ENCODE data around the gene KIR2DL4.
"Not testable (repeated sequence)": the region's sequence is repeated elsewhere in the genome, so short reads cannot be mapped to it uniquely, and the experiment has no call there.

KIR2DL4 gene

DNA sequence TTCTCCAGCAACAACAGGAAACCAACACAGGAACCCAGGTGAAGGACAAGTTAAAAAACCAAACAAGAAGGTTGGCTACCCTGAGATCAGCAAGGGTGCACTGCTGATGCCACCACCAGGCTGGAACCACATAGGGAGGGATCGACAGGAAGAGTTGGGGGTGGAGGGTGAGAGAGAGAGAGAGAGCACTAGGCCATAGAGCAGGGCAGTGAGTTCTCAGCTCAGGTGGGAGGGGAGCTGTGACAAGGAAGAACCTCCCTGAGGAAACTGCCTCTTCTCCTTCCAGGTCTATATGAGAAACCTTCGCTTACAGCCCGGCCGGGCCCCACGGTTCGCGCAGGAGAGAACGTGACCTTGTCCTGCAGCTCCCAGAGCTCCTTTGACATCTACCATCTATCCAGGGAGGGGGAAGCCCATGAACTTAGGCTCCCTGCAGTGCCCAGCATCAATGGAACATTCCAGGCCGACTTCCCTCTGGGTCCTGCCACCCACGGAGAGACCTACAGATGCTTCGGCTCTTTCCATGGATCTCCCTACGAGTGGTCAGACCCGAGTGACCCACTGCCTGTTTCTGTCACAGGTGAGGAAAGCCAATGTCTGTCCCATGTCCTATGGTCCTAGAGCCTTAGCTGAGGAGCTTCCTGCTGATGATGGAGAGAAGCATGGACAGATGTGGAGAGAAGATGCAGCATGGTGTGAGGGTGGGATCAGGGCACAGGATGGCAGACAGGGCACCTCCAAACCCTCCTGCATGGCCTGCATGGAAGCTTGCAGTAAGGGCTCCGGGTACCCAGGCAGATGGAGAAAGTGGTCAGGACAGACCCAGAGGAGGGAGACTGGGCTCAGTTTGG is 2.5 kb downstream of the KIR2DL4 start:
- no peak for DNase-seq

- no peak for DNase-seq
Measured at GRCh38 chr19:54806516-54806838, 3.1 kb downstream of the KIR2DL4 start.

DNA sequence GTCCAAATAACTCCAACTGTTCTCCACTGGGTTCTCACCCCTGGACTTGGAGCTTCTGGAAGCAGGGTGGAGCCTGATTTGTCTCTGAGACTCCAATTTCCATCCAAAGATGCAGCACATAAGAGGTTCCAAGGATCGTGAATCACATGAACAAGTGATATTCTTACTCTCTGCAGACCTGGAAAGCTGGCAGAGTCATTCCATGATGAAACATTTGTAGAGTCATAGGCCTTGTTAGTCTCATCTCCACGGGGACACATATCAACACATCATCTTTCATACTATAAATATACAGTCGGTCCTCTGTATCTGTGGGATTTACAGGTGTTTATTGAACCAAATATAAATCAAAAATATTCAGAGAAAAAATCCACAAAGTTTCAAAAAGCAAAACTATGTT is 11.2 kb downstream of the KIR2DL4 start:
- DNase-seq = not testable (repeated sequence)

DNA sequence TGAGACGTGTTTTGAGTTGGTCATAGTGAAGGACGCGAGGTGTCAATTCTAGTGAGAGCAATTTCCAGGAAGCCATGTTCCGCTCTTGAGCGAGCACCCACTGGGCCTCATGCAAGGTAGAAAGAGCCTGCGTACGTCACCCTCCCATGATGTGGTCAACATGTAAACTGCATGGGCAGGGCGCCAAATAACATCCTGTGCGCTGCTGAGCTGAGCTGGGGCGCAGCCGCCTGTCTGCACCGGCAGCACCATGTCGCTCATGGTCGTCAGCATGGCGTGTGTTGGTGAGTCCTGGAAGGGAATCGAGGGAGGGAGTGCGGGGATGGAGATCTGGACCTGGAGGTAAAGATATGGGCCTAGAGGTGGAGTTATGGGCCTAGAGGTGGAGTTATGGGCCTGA is 12.8 kb downstream of the KIR2DL4 start, which contains the start of gene KIR3DL1:
Gene KIR3DL1, plus strand, starts transcription at position 218 of the 400 bp plus-strand sequence.
- not testable (repeated sequence) for DNase-seq

GRCh38 chr19:54817670-54818536 is 14.5 kb downstream of the KIR2DL4 start:
- DNase-seq = no peak

DNA sequence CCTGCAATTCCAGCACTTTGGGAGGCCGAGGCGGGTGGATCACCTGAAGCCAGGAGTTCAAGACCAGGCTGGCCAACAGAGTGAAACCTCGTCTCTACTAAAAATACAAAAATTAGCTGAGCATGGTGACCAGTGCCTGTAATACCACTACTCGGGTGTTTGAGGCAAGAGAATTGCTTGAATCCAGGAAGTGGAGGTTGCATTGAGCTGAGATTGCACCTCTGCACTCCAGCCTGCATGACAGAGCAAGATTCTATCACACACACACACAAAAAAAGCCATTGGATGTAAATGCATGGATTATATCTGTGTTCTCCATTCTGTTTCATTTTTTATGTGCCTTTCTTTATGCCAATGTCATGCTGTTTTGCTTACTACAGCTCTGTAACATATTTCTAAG is 21.0 kb downstream of the KIR2DL4 start:
- not testable (repeated sequence) for DNase-seq

DNA sequence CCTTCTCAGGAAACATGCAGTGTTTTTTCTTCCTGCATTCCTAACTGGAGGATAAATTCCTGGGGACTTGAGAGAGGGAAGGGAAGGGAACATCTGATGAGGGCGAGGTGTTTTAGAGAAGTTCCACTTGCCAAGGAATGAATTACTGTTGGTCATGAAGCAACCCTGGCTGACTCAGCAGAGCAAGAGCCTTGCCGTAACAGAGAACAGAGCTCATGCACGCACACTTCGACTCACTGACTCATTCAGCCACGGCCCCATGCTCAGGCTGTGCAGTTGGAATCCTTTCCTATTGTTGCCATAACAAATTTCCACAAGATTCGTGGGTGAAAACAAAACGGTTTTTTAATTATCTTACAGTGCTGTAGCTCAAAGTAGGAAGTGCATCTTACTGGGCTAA is 21.9 kb downstream of the KIR2DL4 start:
- DNase-seq = not testable (repeated sequence)

DNA sequence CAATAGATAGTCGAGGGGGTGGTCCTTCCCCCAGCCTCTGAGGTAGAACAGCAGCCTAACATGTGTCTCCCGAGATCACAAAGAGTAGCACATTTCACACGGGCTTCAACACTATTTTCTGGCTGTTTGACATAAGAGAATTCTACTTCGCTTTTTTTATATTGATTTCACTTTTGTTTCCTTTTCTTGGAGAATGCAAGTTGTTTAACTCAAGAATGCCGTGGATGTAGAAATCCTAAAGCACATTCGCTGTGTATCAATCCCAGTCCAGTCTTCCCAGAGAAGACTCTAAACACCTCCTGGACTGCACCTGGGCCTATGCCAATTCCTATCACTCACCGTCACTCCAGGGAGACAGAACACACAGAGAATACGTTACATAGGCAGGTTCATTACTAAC is 24.7 kb downstream of the KIR2DL4 start:
- not testable (repeated sequence) for DNase-seq

DNA sequence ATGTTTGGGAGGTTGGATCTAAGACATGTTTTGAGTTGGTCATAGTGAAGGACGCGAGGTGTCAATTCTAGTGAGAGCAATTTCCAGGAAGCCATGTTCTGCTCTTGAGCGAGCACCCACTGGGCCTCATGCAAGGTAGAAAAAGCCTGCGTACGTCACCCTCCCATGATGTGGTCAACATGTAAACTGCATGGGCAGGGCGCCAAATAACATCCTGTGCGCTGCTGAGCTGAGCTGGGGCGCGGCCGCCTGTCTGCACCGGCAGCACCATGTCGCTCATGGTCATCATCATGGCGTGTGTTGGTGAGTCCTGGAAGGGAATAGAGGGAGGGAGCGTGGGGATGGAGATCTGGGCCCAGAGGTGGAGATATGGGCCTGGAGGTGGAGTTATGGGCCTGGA is 29.1 kb downstream of the KIR2DL4 start, which contains the start of gene KIR2DS4:
Gene KIR2DS4, plus strand, starts transcription at position 181 of the 400 bp plus-strand sequence.
- DNase-seq = not testable (repeated sequence)

DNA sequence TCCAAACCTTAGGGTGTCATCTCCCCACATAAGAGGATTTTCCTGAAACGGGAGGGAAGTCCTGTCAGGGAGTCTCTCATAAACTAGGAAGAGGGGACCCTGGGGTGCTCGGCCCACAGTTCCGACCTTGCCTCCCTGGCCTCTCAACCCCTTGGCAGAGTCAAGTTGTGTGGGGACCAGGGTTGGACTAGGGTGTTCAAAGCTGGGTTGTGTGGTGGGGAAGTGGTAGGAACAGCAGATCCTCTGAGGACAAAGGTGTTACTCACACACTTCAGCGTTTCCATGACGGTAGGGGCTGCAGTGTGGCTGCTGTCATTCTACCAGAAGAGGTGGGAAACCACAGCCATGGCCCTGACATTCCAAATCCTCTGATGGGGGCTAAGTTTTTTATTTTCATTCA is 31.7 kb downstream of the KIR2DL4 start:
- not testable (repeated sequence) for DNase-seq

- DNase-seq = not testable (repeated sequence)
Measured at GRCh38 chr19:54837522-54837921, 34.1 kb downstream of the KIR2DL4 start.

DNA sequence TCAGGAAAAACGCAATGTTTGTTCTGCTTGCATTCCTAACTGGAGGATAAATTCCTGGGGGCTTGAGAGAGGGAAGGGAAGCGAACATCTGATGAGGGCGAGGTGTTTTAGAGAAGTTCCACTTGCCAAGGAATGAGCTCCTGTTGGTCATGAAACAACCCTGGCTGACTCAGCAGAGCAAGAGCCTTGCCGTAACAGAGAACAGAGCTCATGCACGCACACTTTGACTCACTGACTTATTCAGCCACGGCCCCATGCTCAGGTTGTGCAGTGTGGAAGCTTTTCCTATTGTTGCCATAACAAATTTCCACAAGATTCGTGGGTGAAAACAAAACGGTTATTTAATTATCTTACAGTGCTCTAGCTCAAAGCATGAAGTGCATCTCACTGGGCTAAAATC is 39.8 kb downstream of the KIR2DL4 start:
- not testable (repeated sequence) for DNase-seq

DNA sequence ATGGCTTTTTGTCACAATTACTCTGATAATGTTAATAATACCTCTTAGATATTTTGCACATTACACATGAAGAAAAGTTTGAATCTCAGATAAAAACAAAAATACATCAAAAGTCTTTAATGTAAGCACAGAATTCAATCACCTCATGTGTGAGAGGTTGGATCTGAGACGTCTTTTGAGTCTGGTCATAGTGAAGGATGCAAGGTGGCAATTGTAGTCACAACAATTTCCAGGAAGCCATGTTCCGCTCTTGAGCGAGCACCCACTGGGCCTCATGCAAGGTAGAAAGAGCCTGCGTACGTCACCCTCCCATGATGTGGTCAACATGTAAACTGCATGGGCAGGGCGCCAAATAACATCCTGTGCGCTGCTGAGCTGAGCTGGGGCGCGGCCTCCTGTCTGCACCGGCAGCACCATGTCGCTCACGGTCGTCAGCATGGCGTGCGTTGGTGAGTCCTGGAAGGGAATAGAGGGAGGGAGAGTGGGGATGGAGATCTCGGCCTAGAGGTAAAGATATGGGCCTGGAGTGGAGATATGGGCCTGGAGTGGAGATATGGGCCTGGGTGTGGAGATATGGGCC is 46.7 kb downstream of the KIR2DL4 start, which contains the start of gene KIR3DL2:
Gene KIR3DL2, plus strand, starts transcription at position 383 of the 580 bp plus-strand sequence. Its CDS starts 33 bp downstream, at position 416.
- DNase-seq = not testable (repeated sequence)

DNA sequence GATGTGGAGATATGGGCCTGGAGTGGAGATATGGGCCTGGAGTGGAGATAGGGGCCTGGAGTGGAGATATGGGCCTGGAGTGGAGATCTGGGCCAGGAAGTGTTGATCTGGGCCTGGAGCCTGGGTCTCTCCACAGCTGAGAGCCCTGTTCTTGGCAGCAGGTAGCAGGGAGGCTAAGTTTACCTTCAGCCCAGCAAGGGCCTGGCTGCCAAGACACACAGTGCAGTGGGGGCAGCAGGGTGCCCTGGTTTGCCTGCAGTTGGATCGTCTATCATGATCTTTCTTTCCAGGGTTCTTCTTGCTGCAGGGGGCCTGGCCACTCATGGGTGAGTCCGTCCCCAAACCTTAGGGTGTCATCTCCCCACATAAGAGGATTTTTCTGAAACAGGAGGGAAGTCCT is 47.5 kb downstream of the KIR2DL4 start:
- DNase-seq = no peak

- DNase-seq = no peak
Measured at GRCh38 chr19:54851353-54851752, 47.9 kb downstream of the KIR2DL4 start.

GRCh38 chr19:54855241-54855640 is 51.8 kb downstream of the KIR2DL4 start:
- DNase-seq = not testable (repeated sequence)

- not testable (repeated sequence) for DNase-seq
Measured at GRCh38 chr19:54858476-54858875, 55.1 kb downstream of the KIR2DL4 start.

DNA sequence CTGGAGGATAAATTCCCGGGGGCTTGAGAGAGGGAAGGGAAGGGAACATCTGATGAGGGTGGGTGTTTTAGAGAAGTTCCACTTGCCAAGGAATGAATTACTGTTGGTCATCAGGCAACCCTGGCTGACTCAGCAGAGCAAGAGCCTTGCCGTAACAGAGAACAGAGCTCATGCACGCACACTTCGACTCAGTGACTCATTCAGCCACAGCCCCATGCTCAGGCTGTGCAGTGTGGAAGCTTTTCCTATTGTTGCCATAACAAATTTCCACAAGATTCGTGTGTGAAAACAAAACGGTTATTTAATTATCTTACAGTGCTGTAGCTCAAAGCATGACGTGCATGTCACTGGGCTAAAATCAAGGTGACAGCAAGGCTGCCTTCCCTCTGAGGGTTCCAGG is 56.0 kb downstream of the KIR2DL4 start:
- DNase-seq = not testable (repeated sequence)

DNA sequence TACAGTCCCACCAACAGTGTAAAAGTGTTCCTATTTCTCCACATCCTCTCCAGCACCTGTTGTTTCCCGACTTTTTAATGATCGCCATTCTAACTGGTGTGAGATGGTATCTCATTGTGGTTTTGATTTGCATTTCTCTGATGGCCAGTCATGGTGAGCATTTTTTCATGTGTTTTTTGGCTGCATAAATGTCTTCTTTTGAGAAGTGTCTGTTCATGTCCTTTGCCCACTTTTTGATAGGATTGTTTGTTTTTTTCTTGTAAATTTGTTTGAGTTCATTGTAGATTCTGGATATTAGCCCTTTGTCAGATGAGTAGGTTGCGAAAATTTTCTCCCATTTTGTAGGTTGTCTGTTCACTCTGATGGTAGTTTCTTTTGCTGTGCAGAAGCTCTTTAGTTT is 60.0 kb downstream of the KIR2DL4 start:
- DNase-seq = not testable (repeated sequence)
